Measurements from ENCODE around the gene FBXL3.

The FBXL3 gene

DNA sequence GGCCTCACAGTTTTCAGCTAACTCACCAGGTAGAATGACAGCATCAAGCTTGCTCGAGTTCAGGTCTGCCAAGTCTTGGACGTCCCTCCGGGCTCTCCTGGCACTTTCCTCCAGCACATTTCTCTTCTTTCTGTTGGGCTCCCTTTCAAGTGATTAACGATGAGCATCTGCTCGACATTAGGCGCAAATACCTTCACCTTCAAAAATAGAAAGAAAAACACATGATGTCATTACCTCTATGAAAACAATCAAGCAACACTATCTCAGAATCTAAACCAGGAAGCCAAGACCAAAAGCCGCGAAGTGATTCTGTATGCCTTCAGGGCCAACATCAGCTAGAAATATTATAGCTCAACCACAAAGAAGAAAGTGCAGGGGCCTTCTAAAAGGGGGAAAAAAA is 50.5 kb downstream of the FBXL3 start:
- TF ChIP-seq, protein P1, sequence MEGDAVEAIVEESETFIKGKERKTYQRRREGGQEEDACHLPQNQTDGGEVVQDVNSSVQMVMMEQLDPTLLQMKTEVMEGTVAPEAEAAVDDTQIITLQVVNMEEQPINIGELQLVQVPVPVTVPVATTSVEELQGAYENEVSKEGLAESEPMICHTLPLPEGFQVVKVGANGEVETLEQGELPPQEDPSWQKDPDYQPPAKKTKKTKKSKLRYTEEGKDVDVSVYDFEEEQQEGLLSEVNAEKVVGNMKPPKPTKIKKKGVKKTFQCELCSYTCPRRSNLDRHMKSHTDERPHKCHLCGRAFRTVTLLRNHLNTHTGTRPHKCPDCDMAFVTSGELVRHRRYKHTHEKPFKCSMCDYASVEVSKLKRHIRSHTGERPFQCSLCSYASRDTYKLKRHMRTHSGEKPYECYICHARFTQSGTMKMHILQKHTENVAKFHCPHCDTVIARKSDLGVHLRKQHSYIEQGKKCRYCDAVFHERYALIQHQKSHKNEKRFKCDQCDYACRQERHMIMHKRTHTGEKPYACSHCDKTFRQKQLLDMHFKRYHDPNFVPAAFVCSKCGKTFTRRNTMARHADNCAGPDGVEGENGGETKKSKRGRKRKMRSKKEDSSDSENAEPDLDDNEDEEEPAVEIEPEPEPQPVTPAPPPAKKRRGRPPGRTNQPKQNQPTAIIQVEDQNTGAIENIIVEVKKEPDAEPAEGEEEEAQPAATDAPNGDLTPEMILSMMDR (IDR thresholded peaks at IDR 0.05; ENCODE audit: insufficient read depth, low read depth, low read length, missing control alignments), result no peak
- no peak for DNase-seq (ENCODE audit: low read depth)
- H3K4me3 ChIP-seq (ENCODE audit: low read depth, low read length), result no peak overlapping the region

DNA sequence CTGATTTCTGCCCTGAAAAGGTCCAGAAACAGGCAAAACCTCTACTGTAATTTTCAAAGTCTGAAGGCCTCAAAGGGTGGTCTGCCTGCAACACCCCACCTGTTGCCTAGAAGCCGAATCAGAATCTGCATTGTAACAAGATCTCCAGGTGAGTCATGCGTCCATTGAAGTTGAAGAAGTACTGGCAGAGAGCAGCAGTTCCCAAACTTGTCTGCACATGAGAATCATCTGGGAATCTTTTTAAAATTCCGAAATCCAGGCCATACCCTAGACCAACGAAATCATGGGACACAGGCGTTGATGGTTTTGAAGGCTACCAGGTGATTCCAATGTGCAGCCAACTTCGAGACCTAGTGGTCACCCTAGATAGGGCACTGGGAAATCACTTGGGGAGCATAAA is 51.1 kb downstream of the FBXL3 start:
- DNase-seq (ENCODE audit: low read depth), result no peak
- TF ChIP-seq, protein P1 (IDR thresholded peaks at IDR 0.05; ENCODE audit: insufficient read depth, low read depth, low read length, missing control alignments), result no peak
- no peak overlapping the region for H3K4me3 ChIP-seq (ENCODE audit: low read depth, low read length)

DNA sequence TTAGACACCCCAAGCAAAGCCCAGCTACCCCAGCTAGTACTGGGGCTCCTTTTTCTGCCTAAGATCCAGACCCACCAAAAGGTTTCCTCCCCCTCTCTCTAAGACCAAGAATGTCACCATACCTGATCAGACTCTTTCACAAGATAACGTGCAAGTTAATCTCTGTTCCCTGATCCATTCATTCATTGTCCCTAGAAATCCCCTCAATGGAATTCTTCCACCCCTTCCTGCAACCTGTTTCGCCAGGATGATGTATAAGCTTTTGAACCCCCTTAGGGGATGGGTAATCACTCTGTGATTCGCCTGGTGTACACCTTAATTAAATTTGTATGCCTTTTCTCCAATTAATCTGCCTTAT is 52.4 kb downstream of the FBXL3 start:
- no peak overlapping the region for H3K4me3 ChIP-seq (ENCODE audit: low read depth, low read length)
- no peak for DNase-seq (ENCODE audit: low read depth)
- TF ChIP-seq, protein P1 (IDR thresholded peaks at IDR 0.05; ENCODE audit: insufficient read depth, low read depth, low read length, missing control alignments), result no peak

DNA sequence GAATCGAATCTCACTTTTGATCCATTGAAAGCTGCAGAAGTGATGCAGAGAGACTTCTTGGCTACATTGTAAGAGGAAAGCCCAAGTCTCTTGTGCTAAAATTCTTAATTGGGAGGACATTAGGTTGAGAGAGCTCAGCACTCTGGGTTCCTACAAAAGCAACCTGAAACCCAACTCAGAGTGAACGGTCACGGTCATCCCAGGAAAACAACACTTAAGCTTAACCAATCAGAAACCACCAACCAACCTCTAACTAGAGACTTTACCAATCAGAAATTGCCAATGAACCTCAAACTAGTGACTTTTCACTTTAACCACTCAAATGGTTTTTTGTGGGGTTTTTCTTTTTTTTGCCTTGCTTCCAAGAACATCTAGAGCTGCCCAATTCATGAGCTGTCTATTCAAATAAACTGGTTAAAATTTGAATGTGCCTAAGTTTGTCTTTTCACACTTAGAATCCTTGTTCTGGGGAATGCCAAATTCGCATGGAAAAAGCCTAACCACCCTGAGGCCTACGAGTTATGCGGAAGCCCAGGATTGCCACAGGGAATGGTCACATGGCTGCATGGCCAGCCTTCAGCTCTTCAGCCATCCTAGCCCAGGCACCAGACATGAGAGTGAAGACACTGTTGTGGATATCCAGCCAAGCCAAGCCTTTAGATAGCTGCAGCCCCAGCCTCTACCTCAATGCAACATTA is 52.9 kb downstream of the FBXL3 start:
- no peak overlapping the region for H3K4me3 ChIP-seq (ENCODE audit: low read depth, low read length)
- TF ChIP-seq, protein P1 (IDR thresholded peaks at IDR 0.05; ENCODE audit: insufficient read depth, low read depth, low read length, missing control alignments), result no peak
- DNase-seq (ENCODE audit: low read depth), result no peak

DNA sequence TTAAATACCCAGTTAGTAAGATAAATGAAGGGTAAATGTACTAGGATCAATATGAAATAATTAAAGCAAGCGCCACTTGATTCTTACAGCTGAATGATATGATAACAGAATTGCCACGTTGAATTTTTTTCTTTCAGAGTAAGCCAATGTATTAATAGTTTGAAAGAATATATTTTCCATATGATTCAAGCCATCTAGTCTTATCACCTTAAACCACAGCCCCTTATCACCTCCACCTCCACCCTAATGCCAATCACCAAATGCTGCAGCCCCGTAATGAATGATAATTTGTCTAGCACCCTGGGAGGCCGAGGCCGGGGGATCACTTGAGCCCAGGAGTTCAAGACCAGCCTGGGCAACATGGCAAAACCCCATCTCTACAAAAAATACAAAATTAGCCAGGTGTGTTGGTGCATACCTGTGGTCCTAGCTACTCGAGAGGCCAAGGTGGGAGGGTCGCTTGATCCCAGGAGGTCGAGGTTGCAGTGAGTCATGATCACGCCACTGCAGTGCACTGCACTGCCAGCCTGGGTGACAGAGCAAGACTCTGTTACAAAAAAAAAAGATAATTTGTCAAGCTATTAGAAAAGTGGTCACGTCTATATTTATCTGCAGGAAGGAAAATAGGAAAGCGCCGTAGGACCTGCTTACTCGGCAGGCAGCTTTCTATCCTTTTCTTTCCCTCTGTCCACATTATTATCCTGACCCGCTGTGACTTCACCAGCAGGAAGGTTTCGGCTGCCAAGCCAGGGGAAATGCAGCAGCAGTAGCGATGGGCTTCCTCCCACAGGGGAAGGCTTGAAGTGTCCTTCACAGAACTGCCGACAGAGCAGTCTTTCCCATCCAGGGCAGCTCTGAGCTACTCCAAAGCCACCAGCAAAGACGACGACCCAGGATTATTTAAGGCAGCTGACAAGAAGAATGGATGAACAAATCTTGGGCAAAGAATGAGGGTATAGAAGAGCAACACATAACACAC is 54.8 kb downstream of the FBXL3 start:
- TF ChIP-seq, protein P1 (IDR thresholded peaks at IDR 0.05; ENCODE audit: insufficient read depth, low read depth, low read length, missing control alignments), result no peak
- no peak for DNase-seq (ENCODE audit: low read depth)
- H3K4me3 ChIP-seq (ENCODE audit: low read depth, low read length), result no peak overlapping the region

DNA sequence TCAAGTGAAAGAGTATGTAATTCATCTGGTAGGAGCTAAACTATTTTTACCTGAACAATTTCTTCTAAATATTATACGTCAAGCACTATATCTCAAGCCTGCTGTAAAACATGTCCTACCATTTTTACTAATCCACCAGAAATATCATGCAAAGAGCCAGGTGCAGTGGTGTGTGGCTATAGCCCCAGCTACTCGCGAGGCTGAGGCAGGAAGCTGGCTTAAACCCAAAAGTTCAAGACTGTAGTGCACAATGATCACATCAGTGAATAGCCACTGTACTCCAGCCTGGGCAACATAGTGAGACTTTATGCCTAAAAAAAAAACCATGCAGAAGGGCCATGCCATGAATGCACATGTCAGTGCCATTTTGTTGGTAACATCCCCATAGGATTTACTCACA is 55.7 kb downstream of the FBXL3 start:
- TF ChIP-seq, protein P1 (IDR thresholded peaks at IDR 0.05; ENCODE audit: insufficient read depth, low read depth, low read length, missing control alignments), result no peak
- no peak overlapping the region for H3K4me3 ChIP-seq (ENCODE audit: low read depth, low read length)
- peak; percentile 13 for DNase-seq (ENCODE audit: low read depth)

Data from GM12865 (cell line).